HG03097 (cell line): Measurements from ENCODE around the gene EEF1AKMT3.
"Not testable (repeated sequence)": the region's sequence is repeated elsewhere in the genome, so short reads cannot be mapped to it uniquely, and the experiment has no call there.

ENCODE experiments used
- ATAC-seq: cut with Tn5 transposase; IDR thresholded peaks from one replicate; pipeline ENCODE4 v1.9.1; 2021; ENCODE audit not compliant: unreplicated experiment, low FRiP score

Gene EEF1AKMT3

DNA sequence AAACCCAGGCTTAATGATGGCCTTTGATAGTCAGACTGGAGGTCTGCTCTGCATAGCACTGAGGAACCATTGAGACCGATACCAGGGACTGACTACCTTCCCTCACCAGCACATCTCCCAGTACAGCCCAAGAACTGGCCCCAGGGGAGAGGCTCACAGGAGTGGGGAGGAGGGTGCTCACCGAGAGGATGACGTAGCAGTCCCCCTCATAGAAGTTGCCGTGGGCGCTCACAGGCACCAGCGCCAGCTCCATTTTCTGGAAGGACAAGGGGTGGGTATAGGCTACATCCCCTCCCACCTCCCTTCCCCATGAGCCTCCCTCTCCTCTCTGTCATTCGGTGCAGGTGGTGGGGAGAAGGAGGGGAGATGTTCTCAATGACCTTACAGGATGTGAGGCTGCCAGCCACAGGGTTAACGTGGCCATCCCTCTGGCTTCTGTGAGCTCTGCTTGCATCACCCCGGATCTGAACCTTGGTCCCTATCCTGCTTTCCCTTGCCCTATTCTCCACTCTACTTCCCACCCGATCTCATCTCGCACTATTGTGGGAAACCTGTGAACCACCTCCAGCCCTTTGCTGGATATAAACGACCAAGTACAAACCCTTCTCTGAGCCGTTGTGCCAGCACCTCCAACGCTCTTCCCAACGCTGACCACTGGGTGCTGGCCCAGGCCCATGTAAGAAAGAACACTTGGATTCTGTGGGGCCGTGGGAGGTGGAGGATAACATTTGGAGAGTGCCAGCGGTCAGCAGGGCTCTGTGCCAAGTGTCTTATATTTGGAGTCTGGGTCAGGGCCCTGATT lies 41.8 kb downstream of the EEF1AKMT3 start:
- no peak for ATAC-seq

DNA sequence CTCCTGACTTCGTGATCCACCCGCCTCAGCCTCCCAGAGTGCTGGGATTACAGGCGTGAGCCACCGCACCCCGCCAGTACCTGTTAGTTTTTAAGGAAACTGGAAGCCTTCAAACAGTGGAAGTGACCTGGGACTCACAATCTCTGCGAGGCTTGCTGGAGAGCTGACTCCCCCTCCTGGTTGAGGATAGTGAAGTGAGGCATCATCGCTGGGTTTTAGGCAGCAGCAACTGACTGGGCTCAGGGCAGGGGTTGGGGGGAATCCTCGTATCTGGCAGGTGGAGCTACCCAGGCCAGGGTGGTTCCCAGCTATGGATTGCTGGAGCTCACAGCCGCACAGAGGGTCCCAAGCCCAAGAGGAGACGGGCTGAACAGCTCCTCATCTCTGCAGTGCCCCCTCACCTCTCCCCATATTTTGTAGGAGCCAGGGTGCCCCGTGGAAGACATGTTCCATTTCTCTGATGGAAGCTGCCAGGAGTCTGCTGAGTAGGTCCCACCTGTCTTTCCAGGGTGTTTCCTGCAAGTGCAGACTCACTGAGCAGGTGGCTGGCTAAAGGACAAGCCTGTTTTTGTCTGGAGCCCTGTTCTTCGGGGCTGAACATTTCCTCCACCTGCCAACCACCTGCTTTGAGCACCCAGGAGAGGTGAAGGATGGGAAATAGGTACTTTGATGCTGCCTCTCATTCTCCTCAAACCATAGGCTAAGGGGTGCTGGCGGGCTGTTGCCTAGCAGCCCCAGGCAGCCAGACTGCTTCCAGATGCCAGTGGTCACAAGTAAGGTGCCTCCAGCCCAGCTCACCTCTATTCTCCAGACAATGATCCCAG lies 43.0 kb downstream of the EEF1AKMT3 start:
- no peak for ATAC-seq

- ATAC-seq = no peak
These were observed 43.8 kb downstream of the EEF1AKMT3 start for GRCh38 chr12:57816001-57816854.

- ATAC-seq = no peak
These were observed 44.4 kb downstream of the EEF1AKMT3 start for GRCh38 chr12:57816855-57817151.

- ATAC-seq = no peak
These were observed 45.0 kb downstream of the EEF1AKMT3 start for GRCh38 chr12:57817261-57817989.

- not testable (repeated sequence) for ATAC-seq
These were observed 45.5 kb downstream of the EEF1AKMT3 start for GRCh38 chr12:57817990-57818331.

GRCh38 chr12:57820119-57820518 lies 47.7 kb downstream of the EEF1AKMT3 start:
- not testable (repeated sequence) for ATAC-seq

DNA sequence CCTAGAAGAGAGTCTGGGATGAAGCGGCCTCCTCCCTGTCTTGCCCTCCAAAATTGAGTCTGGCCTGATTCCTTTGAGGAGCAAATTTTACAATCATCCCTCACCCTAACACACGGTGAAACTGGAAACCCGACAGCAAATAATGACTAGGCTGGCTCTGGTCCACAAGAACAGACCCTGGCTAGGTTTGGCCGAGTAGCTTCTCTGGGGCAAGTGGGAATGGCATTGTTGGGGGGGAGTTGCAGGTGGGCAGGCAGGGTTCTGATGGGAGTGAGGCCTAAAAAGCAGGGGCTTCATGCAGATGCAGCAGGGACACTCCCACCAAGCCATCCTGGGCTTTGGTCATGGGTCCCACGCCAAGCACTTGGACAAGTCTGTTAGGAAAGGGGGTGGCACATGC lies 48.6 kb downstream of the EEF1AKMT3 start:
- not testable (repeated sequence) for ATAC-seq

GRCh38 chr12:57821474-57822214 lies 49.2 kb downstream of the EEF1AKMT3 start:
- no peak for ATAC-seq

GRCh38 chr12:57822392-57823130 lies 50.1 kb downstream of the EEF1AKMT3 start:
- no peak for ATAC-seq

DNA sequence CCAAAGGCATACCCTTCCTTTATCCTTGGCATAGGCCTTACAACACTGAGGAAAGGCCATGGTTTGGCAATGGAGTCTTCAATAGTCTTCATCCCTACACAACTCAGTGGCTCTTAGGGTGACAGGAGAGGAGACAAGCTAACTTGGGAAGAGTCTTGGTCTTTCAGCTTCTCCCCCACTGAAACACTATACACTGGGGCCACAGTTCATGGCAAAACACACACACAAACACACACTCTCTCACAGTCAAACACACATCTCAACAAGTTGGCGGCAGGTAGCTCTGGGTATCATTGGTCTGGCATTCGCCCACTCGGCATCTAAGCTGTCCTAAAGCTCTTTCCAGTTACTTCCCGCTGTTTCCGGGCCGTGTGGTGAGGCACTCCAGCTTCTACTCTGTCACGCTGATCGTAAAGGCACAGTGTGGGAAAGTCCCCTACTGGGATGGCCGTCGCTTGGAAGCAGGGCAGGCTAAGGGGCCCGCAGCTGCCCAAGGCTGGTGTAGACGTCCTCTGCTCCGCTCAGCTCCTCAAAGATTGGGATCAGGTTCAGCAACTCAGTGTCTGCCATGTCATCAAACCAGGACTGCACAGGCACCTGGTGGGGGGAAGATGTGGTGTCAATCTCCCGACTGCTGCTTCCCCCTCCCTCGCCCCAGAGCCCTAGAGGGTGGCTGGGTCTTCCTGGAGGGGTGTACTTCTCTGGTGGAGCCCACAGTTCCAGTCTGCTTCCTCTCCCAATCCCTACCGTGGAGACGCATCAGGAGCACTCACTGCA lies 50.9 kb downstream of the EEF1AKMT3 start:
- ATAC-seq = no peak

- no peak for ATAC-seq
These were observed 51.7 kb downstream of the EEF1AKMT3 start for GRCh38 chr12:57823908-57824640.

GRCh38 chr12:57825451-57825850 lies 53.0 kb downstream of the EEF1AKMT3 start:
- ATAC-seq = no peak

- ATAC-seq = no peak
These were observed 54.0 kb downstream of the EEF1AKMT3 start for GRCh38 chr12:57826400-57826799.

DNA sequence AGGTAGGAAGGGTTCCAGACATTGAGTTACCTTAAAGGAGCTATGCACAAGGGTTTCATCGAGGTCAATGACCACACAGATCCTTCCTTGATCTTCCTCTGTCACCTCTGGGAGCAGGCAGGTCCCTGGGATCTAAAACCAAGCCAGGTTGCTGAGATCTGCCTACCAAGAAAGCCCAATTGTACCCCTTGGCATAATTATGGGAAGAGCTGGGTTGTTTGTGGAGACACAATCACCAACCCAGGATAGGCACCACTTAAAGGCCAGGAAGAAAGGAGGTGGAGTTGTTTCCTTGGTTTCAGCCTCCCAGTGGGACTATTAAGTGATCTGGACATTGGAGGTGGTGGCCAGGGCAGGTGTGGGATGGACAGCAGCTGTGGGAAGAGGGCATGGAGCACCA lies 54.6 kb downstream of the EEF1AKMT3 start:
- ATAC-seq = no peak

DNA sequence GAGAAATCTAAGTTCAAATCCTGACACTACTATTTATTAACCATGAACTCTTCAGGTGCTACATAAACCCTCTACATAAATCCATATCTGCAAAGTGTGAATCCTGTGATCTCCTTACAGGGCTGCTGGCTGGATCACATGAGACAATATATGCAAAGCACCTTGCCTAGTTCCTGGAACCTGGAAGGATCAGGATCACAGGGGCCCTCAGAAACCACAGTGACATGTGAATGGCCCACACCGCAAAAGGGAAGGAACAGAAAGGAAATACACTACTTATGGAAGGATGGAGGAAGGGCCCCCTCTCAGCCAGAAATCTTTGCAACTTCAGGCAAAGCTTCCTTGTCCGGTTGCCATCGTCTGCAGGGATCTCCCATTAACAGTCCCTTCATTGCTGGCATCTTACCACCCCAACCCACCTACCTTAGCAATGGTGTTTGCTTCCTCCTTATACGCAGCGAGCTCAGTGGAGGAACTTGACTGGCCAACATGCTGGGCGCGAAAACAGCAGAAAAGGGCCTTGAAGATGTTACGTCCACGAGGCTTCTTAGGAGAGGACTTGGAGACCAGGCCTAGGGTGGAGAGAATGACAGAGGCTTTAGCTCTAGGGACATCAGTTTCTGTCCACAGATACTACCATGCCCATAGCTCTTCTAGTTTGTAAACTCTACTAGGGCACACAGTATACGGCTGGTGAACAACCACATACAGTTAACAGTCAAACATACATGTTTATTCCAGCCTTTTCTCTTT lies 56.8 kb downstream of the EEF1AKMT3 start:
- no peak for ATAC-seq

GRCh38 chr12:57830393-57830792 lies 58.0 kb downstream of the EEF1AKMT3 start:
- ATAC-seq = no peak
